Stimulated activated CD8-positive, alpha-beta memory T cell treated with anti-CD3 and anti-CD28 coated beads, Interleukin-15, amount 100 ng/mL, for 1 hour (primary cell): ENCODE results near the gene WNT7A.

Experiments used
- DNase-seq: peaks from one replicate; pipeline ENCODE4 v3.0.0-alpha.2; 2020; ENCODE audit warnings: low read depth

Gene WNT7A

DNA sequence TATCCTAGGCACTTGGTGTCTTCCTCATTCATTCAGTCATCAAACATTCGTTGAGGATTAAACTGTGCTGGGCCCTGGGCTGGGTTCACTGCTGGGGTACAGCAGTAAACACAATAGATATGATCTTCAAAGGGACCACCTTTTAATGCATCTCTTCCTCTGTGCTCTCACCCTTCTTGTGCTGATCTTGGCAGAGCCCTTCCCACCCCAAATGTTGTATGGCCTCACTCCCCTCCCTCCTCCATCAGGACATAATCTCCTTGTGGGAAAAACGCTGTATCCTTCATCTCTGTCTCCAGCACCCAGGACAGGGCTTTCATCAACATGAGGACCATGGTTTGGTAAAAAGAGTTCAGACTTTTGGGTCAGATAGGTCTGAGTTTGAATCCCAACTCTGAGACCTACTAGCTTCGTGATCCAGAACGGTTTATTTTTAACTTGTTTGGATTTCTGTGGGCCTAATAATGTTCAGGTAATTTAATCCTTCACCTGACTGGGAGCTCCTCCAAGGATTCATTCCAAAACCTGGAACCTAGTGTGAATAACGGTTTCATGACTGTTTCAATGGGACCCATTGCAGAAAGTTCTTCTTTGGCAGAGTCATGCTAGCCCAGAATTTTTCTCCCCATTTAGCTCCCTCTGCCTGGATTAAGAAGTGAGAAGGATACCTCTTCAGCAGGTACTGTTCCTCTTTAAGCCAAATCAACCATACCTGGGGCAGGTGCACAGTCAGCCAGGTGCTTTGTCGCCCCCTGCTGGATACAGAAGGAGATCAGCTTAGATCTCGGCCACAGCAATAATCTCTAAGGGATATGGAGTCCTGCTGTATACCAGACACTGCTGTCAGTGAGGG lies 5.2 kb upstream of the WNT7A start:
- DNase-seq, result peak; percentile 49

DNA sequence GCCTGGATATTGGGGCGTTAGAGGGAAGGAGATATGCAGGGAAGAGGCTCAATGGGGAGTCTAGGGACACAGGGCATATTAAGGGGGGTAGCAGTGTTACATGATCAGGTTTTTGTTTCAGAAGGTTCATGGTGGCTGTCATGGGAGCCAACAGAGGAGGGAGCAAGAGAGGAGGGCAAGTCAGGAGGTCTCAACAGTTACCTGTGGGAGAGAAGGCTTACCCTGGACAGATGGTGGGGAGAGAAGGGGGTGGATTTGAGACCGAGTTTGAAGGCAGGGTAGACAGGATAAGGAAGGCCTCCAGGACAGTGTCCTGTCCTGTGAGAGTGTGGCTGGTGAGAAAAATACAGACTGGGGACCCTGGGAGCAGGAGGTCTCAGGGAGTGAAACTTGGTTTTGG lies 3.8 kb upstream of the WNT7A start:
- DNase-seq, result no peak

GRCh38 chr3:13882876-13883275 lies 3.0 kb upstream of the WNT7A start:
- no peak for DNase-seq

DNA sequence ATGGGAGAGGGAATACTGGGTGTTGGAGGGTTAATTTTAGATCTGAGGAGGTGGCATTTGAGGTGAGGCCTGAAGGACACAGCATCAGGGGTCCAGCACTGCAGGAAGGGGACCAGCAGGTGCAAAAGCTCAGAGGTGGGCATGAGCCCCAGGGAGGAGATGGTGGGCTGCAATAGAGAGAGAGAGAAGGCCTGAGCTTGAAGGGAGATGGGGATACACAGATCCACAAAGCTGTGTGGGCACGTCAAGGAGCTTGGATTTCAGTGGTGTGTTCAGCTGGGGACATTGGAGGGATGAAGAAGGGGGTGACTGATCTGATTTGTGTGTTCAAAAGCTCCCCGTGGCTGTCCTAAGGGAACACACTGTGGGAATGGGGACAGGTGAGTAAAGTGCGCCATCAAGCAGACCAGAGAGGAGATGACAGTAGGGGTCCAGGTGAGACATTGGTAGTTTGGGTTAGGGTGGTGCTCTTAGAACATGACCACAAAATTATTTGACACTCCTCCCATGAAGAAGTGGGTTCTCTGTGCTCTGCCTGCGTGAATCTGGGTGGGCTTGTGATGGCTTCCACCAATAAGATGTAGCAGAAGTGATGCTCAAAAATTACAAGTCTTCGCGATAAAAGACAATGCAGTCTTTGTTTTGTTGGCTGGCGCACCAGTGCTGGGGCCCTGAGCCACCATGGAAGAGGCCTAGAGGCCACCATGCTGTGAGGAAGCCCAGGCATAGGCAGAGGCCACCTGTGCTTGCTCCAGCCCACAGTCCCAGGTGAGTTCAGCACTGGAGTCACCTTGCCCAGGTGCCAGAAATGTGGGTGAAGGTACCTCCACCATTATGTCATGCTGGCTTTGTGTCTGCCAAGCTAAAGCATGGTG lies 1.9 kb upstream of the WNT7A start:
- no peak for DNase-seq

DNA sequence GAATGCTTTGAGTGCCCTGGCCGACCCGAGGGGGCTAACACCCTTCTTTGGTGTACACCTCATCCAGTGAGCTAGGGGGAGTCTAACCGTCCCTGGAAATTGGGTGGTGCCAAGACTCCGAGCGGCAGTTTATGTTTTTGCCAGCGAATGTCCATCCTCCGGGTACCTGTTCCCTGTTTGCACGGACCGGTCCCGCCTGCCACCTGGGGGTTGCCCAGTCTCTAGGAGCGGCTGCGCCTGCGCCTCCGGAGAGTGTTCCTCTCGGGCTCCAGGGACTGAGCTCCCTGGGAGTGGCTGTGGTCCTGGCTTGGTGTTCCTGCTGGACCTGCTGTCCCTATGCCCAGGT lies 913 bp upstream of the WNT7A start:
- no peak for DNase-seq

- no peak for DNase-seq
Observed at GRCh38 chr3:13879102-13879945, 547 bp downstream of the WNT7A start.

DNA sequence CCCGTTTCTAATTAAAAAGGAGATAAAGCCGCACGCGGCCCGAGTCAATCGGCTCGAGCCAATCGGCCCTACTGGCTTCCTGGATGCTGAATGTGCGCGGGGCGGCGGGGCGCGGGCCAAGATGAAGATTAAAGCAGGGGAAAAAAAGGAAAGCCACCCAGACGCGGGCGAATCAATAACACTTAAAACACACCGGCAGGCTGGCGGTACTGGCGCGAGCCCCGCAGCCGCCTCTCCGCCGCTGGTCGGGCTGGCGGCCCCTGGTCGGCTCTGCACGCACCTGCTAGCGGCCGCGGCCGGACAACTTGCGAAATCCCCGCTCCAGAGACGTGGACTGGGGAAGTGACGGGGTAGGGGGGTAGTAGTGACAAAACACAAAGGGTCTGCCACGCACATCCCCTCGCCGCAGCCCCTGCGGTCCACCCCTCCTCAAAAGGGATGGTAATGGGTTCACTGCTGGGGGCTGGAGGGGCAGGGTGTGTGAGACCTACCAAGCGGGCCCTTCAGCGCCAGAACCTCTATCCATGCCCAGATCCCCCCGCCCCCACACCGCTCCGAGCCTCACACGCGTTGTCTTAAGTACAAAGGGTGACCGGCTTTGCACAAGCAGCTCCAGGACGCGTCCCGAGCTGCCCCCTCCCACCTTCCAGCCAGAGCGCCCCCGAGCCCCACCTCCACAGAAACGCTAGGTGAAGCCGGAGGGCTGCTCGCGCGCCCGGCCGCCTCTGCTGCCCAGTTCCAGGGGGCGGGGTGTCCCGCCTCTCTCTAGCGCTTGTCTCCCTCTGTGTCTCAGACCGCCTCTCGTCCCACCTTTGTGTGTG lies 1.4 kb downstream of the WNT7A start:
- no peak for DNase-seq

DNA sequence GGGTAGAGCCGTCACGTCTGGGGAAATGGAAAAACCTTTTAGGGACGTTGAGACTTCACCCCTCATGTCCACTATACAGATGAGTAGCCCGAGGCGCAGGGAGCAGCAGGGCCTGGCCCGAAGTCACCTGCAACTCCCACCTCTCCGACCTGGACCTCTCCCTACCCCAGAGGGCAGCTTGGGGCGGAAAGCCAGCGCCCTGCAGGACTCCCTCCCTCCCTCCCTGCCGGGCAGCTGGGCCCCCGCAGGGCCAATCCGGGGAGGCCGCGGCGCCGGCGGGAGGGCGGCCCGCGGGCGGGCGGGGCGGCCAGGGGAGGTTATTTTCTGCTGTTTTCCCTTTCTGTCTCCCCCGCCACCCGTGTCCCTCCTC lies 2.0 kb downstream of the WNT7A start:
- no peak for DNase-seq

GRCh38 chr3:13876451-13877100 lies 3.3 kb downstream of the WNT7A start:
- DNase-seq, result no peak

DNA sequence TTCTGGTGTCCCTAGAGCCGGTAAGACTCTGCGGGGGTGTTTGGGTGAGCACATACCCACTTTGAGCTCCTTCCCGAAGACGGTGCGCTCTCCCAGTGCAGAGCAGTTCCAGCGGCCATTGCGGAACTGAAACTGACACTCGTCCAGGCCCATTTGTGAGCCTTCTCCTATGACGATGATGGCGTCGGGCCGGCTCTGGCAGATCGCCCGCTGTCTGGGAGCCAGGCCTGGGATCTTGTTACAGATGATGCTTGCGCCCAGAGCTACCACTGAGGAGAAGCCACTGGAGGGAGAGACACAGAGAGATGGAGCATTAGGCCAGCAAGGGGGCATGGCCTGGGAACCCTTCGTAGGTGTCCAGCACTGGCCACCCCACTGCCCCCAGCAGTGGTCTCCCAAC lies 5.0 kb downstream of the WNT7A start:
- DNase-seq, result no peak

- DNase-seq, result no peak
Observed at GRCh38 chr3:13873818-13874217, 6.1 kb downstream of the WNT7A start.

DNA sequence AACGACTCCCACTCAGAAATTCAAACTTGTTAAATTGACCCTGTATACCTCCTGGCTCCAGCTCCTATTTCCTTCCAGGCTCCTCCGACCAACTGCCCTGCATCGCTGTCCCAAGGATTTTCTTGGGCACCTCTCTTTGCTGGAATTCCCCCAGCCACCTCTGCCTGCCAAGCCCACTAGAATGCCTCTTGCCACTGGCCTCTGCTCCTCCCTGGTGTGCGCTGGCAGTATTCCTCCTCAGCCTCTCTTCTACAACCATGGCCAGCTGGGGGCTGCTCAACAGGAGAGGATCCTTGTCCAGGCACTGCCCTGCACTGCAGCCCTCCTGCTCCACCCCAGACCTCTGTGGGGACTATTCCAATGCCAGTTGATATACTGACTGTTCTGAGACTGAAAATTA lies 7.4 kb downstream of the WNT7A start:
- DNase-seq, result no peak

DNA sequence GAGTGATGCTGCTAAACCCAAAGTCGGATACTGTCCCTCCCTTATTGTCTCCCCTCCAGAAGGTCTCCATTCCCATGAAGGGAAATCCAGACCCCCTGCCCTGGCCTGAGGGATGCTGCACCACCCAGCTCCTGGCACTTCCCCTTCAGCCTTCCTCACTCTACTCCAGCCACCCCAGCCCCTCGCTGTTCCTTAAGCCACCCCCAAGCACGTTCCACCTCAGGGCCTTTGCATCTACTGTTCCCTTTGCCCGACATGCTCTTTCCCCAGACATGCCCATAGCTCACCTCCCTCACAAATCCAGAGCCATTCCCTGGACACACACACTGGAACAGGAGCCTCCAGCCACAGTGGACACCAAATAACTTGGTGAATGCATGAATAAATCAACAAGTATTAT lies 8.1 kb downstream of the WNT7A start:
- no peak for DNase-seq

DNA sequence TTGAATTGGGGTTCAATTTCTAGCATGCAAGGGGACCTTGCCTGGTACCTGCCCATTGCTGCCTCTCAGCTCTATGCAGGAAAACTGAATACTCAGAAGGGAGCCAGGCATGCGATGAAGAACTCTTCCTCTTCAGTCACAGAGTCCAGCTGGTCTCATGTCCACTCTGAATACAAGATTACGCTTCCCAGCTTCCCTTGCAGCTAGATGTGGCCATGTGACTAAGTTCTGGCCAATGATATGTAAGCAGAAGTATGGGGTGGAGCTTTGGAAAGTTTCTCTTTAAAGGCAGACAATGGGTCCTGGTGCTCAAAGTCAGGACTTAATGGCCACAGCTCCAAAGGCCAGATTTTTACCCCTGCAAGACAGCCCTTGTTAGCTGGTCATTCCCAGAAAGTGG lies 9.0 kb downstream of the WNT7A start:
- DNase-seq, result no peak

DNA sequence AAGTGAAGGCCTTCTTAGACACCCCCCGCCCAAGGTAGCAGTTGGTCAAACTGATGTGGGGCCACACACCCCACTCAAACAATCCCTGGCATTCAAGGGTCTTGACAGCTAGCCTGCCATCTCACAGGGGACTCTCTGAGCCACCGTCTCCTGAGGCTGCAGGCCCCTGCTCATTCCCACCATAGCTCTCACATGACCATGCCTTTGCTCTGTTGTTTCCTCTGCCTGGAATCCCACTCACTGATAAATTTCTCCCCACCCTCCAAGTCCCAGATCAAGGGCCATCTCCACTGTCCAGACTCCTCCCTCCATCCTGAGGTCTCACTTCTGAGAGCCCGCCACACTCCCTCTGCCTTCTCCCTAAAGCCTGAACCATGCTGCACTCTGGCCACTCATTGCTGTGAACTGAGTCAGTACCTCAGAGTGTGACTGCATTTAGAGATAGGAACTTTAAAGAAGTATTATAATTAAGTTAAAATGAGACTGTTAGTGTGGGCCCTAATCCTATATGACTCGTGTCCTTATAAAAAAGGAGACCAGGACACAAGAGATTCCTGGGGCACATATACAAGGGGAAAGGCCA lies 10.0 kb downstream of the WNT7A start:
- DNase-seq, result no peak

- DNase-seq, result no peak
Observed at GRCh38 chr3:13868844-13869724, 10.8 kb downstream of the WNT7A start.

DNA sequence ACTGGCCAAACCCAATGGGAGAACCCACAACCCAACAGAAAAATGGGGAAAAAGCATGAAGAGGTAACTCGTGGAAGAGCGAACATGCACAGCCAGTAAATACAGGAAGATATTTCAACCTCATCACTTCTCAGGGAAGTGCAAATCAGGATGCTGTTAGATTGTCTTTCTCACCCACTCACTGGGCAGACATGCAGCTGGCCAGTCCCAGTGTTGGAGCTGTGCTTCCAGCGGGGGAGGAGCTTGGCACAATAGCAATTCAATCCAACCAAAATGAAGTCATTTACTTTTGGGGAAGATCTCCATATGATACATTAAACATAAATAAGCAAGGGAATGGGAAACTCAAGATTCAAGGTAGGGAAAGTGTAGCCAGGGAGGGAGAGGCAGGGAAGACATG lies 12.1 kb downstream of the WNT7A start:
- DNase-seq, result no peak

- DNase-seq, result peak; percentile 11
Observed at GRCh38 chr3:13866041-13866965, 13.6 kb downstream of the WNT7A start.

DNA sequence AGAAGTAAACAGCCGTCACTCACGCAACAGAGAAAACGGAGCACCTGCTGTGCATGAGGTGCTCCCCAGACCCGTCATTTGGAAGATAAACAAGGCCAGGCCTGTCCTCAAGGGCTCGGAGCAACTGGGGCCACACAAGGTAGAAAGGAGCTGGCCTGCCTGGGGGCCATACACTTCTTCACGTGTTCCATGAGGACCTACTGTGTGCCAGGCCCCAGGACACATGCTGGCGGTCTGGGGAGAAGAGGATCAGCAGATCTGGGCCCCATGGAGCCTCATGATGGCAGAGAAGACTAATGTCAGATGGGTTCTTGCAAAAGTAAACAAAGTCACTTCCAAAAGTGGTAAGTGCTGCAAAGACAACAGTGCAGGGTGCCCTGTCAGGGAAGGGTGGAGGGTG lies 14.3 kb downstream of the WNT7A start:
- no peak for DNase-seq
